ENCODE results near the gene OSTN.

Gene OSTN

GRCh38 chr3:191314109-191314728 is 115.2 kb downstream of the OSTN start:
- DNase-seq (ENCODE audit: low read depth) = no peak

Measured in stimulated activated CD4-positive, alpha-beta T cell treated with anti-CD3 and anti-CD28 coated beads, Interleukin-2, amount 100 ng/mL, for 4 hours (primary cell).